HG03442 (cell line): Measurements from ENCODE around the gene HYAL2.
"Not testable (repeated sequence)": the region's sequence is repeated elsewhere in the genome, so short reads cannot be mapped to it uniquely, and the experiment has no call there.

Source experiments
- ATAC-seq: cut with Tn5 transposase; IDR thresholded peaks from one replicate; pipeline ENCODE4 v1.9.1; 2021; ENCODE audit warnings: mild to moderate bottlenecking, moderate library complexity; ENCODE audit not compliant: unreplicated experiment

The HYAL2 gene

GRCh38 chr3:50316657-50317242 is 5.8 kb downstream of the HYAL2 start:
- ATAC-seq = no peak

GRCh38 chr3:50314816-50315215 is 7.7 kb downstream of the HYAL2 start:
- ATAC-seq = no peak

- ATAC-seq = no peak
Observed at GRCh38 chr3:50314342-50314741, 8.2 kb downstream of the HYAL2 start.

GRCh38 chr3:50312041-50312440 is 10.5 kb downstream of the HYAL2 start:
- not testable (repeated sequence) for ATAC-seq

- no peak for ATAC-seq
Observed at GRCh38 chr3:50304601-50305000, 17.9 kb downstream of the HYAL2 start.

- ATAC-seq = no peak
Observed at GRCh38 chr3:50303013-50303815, 19.3 kb downstream of the HYAL2 start, which contains the start of gene HYAL1. Gene HYAL1 (minus strand): TSS chr3:50303574. CDS start chr3:50302956, 618 bp downstream.

- ATAC-seq = no peak
Observed at GRCh38 chr3:50302095-50303012, 20.2 kb downstream of the HYAL2 start.

GRCh38 chr3:50300681-50301254 is 21.8 kb downstream of the HYAL2 start:
- no peak for ATAC-seq

- no peak for ATAC-seq
Observed at GRCh38 chr3:50299929-50300680, 22.4 kb downstream of the HYAL2 start.

GRCh38 chr3:50299638-50299928 is 23.0 kb downstream of the HYAL2 start:
- no peak for ATAC-seq

GRCh38 chr3:50298836-50299637 is 23.5 kb downstream of the HYAL2 start, which contains the start of the genes HYAL3 and NAA80:
Gene HYAL3 (minus strand): TSS chr3:50299405. CDS start chr3:50295602, 3,803 bp downstream.
Gene NAA80 (minus strand): TSS chr3:50299405. CDS start chr3:50297463, 1,942 bp downstream.
- peak; percentile 78 for ATAC-seq

- ATAC-seq = no peak
Observed at GRCh38 chr3:50297896-50298725, 24.4 kb downstream of the HYAL2 start.

GRCh38 chr3:50297384-50297775 is 25.2 kb downstream of the HYAL2 start:
- no peak for ATAC-seq

GRCh38 chr3:50296721-50297383 is 25.7 kb downstream of the HYAL2 start:
- ATAC-seq = no peak

- ATAC-seq = no peak
Observed at GRCh38 chr3:50295553-50296431, 26.8 kb downstream of the HYAL2 start.

- no peak for ATAC-seq
Observed at GRCh38 chr3:50294492-50295403, 27.8 kb downstream of the HYAL2 start.
